ENCODE data around the gene CD38.

Gene CD38

GRCh38 chr4:15882675-15883086 is 104.6 kb downstream of the CD38 start:
- H3K27me3 Mint-ChIP-seq: peaks cover 3% of the 10 kb centered on the region
- H3K27ac Mint-ChIP-seq: no peak overlapping the region

GRCh38 chr4:15883610-15884243 is 105.6 kb downstream of the CD38 start:
- peaks cover 3% of the 10 kb centered on the region for H3K27me3 Mint-ChIP-seq
- H3K36me3 Mint-ChIP-seq (ENCODE audit: low read depth): no peaks in the 10 kb centered on the region
- H3K27ac Mint-ChIP-seq: no peak overlapping the region
- no peak overlapping the region for H3K4me3 Mint-ChIP-seq
- no peaks in the 10 kb centered on the region for H3K9me3 Mint-ChIP-seq
- no peaks in the 10 kb centered on the region for H3K4me1 Mint-ChIP-seq (ENCODE audit: low read depth)

More at GRCh38 chr4:15882675-15883086, 104.6 kb downstream of the CD38 start:
- Mint-ChIP-seq H3K4me1 (ENCODE audit: low read depth) (no peaks in the 10 kb centered on the region), H3K36me3 (ENCODE audit: low read depth) (no peaks in the 10 kb centered on the region), H3K4me3 (no peak overlapping the region), H3K9me3 (peaks cover 5% of the 10 kb centered on the region)

- Mint-ChIP-seq H3K27ac (no peak overlapping the region), H3K36me3 (ENCODE audit: low read depth) (no peaks in the 10 kb centered on the region), H3K4me3 (no peak overlapping the region), H3K4me1 (ENCODE audit: low read depth) (no peaks in the 10 kb centered on the region), H3K27me3 (peaks cover 3% of the 10 kb centered on the region), H3K9me3 (no peaks in the 10 kb centered on the region)
These were observed 106.5 kb downstream of the CD38 start for GRCh38 chr4:15884666-15885065.

GRCh38 chr4:15885422-15885821 is 107.3 kb downstream of the CD38 start:
- no peaks in the 10 kb centered on the region for H3K9me3 Mint-ChIP-seq
- no peaks in the 10 kb centered on the region for H3K36me3 Mint-ChIP-seq (ENCODE audit: low read depth)
- H3K27me3 Mint-ChIP-seq: peaks cover 3% of the 10 kb centered on the region
- H3K27ac Mint-ChIP-seq: no peak overlapping the region
- H3K4me1 Mint-ChIP-seq (ENCODE audit: low read depth): no peaks in the 10 kb centered on the region
- no peak overlapping the region for H3K4me3 Mint-ChIP-seq

- Mint-ChIP-seq H3K27ac (no peak overlapping the region), H3K36me3 (ENCODE audit: low read depth) (no peaks in the 10 kb centered on the region)
These were observed 110.4 kb downstream of the CD38 start for GRCh38 chr4:15888515-15888914.

GRCh38 chr4:15890246-15890829 is 112.2 kb downstream of the CD38 start:
- H3K27ac Mint-ChIP-seq: no peak overlapping the region
- no peaks in the 10 kb centered on the region for H3K36me3 Mint-ChIP-seq (ENCODE audit: low read depth)
- peaks cover 4% of the 10 kb centered on the region for H3K9me3 Mint-ChIP-seq
- H3K27me3 Mint-ChIP-seq: peaks cover 17% of the 10 kb centered on the region
- H3K4me1 Mint-ChIP-seq (ENCODE audit: low read depth): peaks cover 7% of the 10 kb centered on the region
- H3K4me3 Mint-ChIP-seq: no peak overlapping the region

More at GRCh38 chr4:15888515-15888914, 110.4 kb downstream of the CD38 start:
- Mint-ChIP-seq H3K9me3 (peaks cover 4% of the 10 kb centered on the region), H3K4me3 (no peak overlapping the region), H3K27me3 (peaks cover 6% of the 10 kb centered on the region), H3K4me1 (ENCODE audit: low read depth) (peaks cover 7% of the 10 kb centered on the region)

GRCh38 chr4:15891312-15891711 is 113.2 kb downstream of the CD38 start:
- H3K4me1 Mint-ChIP-seq (ENCODE audit: low read depth): peaks cover 7% of the 10 kb centered on the region

GRCh38 chr4:15893962-15894361 is 115.8 kb downstream of the CD38 start:
- Mint-ChIP-seq H3K27me3 (peaks cover 24% of the 10 kb centered on the region), H3K9me3 (peaks cover 4% of the 10 kb centered on the region), H3K4me1 (ENCODE audit: low read depth) (peaks cover 7% of the 10 kb centered on the region), H3K27ac (no peak overlapping the region), H3K36me3 (ENCODE audit: low read depth) (no peaks in the 10 kb centered on the region), H3K4me3 (no peak overlapping the region)

More at GRCh38 chr4:15891312-15891711, 113.2 kb downstream of the CD38 start:
- Mint-ChIP-seq H3K9me3 (peaks cover 4% of the 10 kb centered on the region), H3K36me3 (ENCODE audit: low read depth) (no peaks in the 10 kb centered on the region), H3K4me3 (no peak overlapping the region), H3K27ac (no peak overlapping the region), H3K27me3 (peaks cover 17% of the 10 kb centered on the region)

GRCh38 chr4:15894393-15894792 is 116.3 kb downstream of the CD38 start:
- Mint-ChIP-seq H3K9me3 (peaks cover 4% of the 10 kb centered on the region), H3K36me3 (ENCODE audit: low read depth) (no peaks in the 10 kb centered on the region), H3K27ac (no peak overlapping the region), H3K27me3 (peaks cover 28% of the 10 kb centered on the region), H3K4me3 (no peak overlapping the region), H3K4me1 (ENCODE audit: low read depth) (peaks cover 7% of the 10 kb centered on the region)

- peaks cover 35% of the 10 kb centered on the region for H3K27me3 Mint-ChIP-seq
These were observed 117.1 kb downstream of the CD38 start for GRCh38 chr4:15894921-15895916.

GRCh38 chr4:15897577-15897976 is 119.4 kb downstream of the CD38 start:
- Mint-ChIP-seq H3K9me3 (peaks cover under 1% of the 10 kb centered on the region), H3K4me1 (ENCODE audit: low read depth) (peaks cover 5% of the 10 kb centered on the region), H3K4me3 (no peak overlapping the region), H3K27me3 (peaks cover 43% of the 10 kb centered on the region), H3K27ac (no peak overlapping the region), H3K36me3 (ENCODE audit: low read depth) (no peaks in the 10 kb centered on the region)

More at GRCh38 chr4:15894921-15895916, 117.1 kb downstream of the CD38 start:
- no peak overlapping the region for H3K27ac Mint-ChIP-seq
- H3K4me3 Mint-ChIP-seq: no peak overlapping the region
- H3K9me3 Mint-ChIP-seq: peaks cover 4% of the 10 kb centered on the region
- H3K4me1 Mint-ChIP-seq (ENCODE audit: low read depth): peaks cover 7% of the 10 kb centered on the region
- H3K36me3 Mint-ChIP-seq (ENCODE audit: low read depth): no peaks in the 10 kb centered on the region

- peaks cover 45% of the 10 kb centered on the region for H3K27me3 Mint-ChIP-seq
- H3K4me3 Mint-ChIP-seq: no peak overlapping the region
- H3K4me1 Mint-ChIP-seq (ENCODE audit: low read depth): peaks cover 5% of the 10 kb centered on the region
- no peak overlapping the region for H3K27ac Mint-ChIP-seq
- no peaks in the 10 kb centered on the region for H3K36me3 Mint-ChIP-seq (ENCODE audit: low read depth)
- H3K9me3 Mint-ChIP-seq: no peaks in the 10 kb centered on the region
These were observed 120.8 kb downstream of the CD38 start for GRCh38 chr4:15898902-15899301.

GRCh38 chr4:15899511-15899910 is 121.4 kb downstream of the CD38 start:
- Mint-ChIP-seq H3K4me3 (no peak overlapping the region), H3K9me3 (no peaks in the 10 kb centered on the region), H3K36me3 (ENCODE audit: low read depth) (no peaks in the 10 kb centered on the region), H3K27me3 (peaks cover 45% of the 10 kb centered on the region), H3K4me1 (ENCODE audit: low read depth) (peaks cover 5% of the 10 kb centered on the region), H3K27ac (no peak overlapping the region)

GRCh38 chr4:15901007-15901406 is 122.9 kb downstream of the CD38 start:
- H3K4me3 Mint-ChIP-seq: no peak overlapping the region
- no peaks in the 10 kb centered on the region for H3K36me3 Mint-ChIP-seq (ENCODE audit: low read depth)
- peaks cover 51% of the 10 kb centered on the region for H3K27me3 Mint-ChIP-seq
- H3K4me1 Mint-ChIP-seq (ENCODE audit: low read depth): peaks cover 5% of the 10 kb centered on the region
- no peaks in the 10 kb centered on the region for H3K9me3 Mint-ChIP-seq
- no peak overlapping the region for H3K27ac Mint-ChIP-seq

GRCh38 chr4:15901998-15902397 is 123.9 kb downstream of the CD38 start:
- Mint-ChIP-seq H3K4me3 (no peak overlapping the region), H3K27ac (no peak overlapping the region), H3K4me1 (ENCODE audit: low read depth) (peaks cover 5% of the 10 kb centered on the region), H3K36me3 (ENCODE audit: low read depth) (no peaks in the 10 kb centered on the region), H3K27me3 (peaks cover 51% of the 10 kb centered on the region), H3K9me3 (no peaks in the 10 kb centered on the region)

Measured in stimulated activated naive CD8-positive, alpha-beta T cell treated with anti-CD3 and anti-CD28 coated beads, Interleukin-15, Interleukin-2, amounts not matched to agents 100 ng/mL and 50 ng/mL, for 24 hours (primary cell).